Loucy (cell line): ENCODE measurements around the gene ARRB1.

Experiments
- CTCF ChIP-seq: fragments of 200-600 bp; sonication (generic); conservative IDR thresholded peaks from 2 replicates; pipeline ENCODE4 v1.5.1; 2014; ENCODE audit warnings: mild to moderate bottlenecking, antibody characterized with exemption, low read length
- EZH2phosphoT487 ChIP-seq: fragments of 200-600 bp; IDR thresholded peaks from 2 replicates; pipeline ENCODE4 v1.6.1; 2018; ENCODE audit warnings: antibody characterized with exemption, mild to moderate bottlenecking, moderate library complexity, borderline replicate concordance

GRCh38 chr11:75323609-75324008 lies 27.9 kb downstream of the ARRB1 start:
- TF ChIP-seq CTCF (no peak), EZH2phosphoT487 (no peak)
